Hepatocyte (in vitro differentiated cells): ENCODE measurements around the gene PRXL2B. TPM values are rescaled to one million over a fixed set of nuclear protein-coding genes. Genes with fewer than 3 reads are reported as not detected.

Source experiments
- DNase-seq: peaks from one replicate; pipeline ENCODE4 v3.0.0-alpha.2; 2016; ENCODE audit warnings: low spot score
- H2AFZ ChIP-seq: fragments of 200-600 bp; sonication (generic); 2 replicates; pipeline ENCODE4 v1.6.0; 2016; ENCODE audit warnings: antibody characterized with exemption, mild to moderate bottlenecking
- H3K27ac ChIP-seq: fragments of 200-600 bp; sonication (generic); 2 replicates; pipeline ENCODE4 v1.5.1; 2016; ENCODE audit warnings: mild to moderate bottlenecking
- H3K27me3 ChIP-seq: fragments of 200-600 bp; sonication (generic); 2 replicates; pipeline ENCODE4 v1.6.1; 2016
- H3K36me3 ChIP-seq: fragments of 200-600 bp; sonication (generic); replicated peaks from 2 replicates; pipeline ENCODE4 v1.5.1; 2016; ENCODE audit warnings: low read depth; ENCODE audit not compliant: insufficient read depth
- H3K4me1 ChIP-seq: fragments of 200-600 bp; sonication (generic); 2 replicates; pipeline ENCODE4 v1.5.1; 2016; ENCODE audit warnings: mild to moderate bottlenecking, moderate library complexity; ENCODE audit not compliant: insufficient read depth
- H3K4me2 ChIP-seq: fragments of 200-600 bp; sonication (generic); 2 replicates; pipeline ENCODE4 v1.6.0; 2016
- H3K4me3 ChIP-seq: fragments of 200-600 bp; sonication (generic); 2 replicates; pipeline ENCODE4 v1.5.1; 2016; ENCODE audit warnings: mild to moderate bottlenecking
- H3K79me2 ChIP-seq: fragments of 200-600 bp; sonication (generic); 2 replicates; pipeline ENCODE4 v1.6.0; 2017; ENCODE audit warnings: mild to moderate bottlenecking
- H3K9me2 ChIP-seq: fragments of 200-600 bp; sonication (generic); replicated peaks from 2 replicates; pipeline ENCODE4 v1.6.0; 2017; ENCODE audit warnings: mild to moderate bottlenecking; ENCODE audit not compliant: insufficient read depth
- H3K9me3 ChIP-seq: fragments of 200-600 bp; sonication (generic); 2 replicates; pipeline ENCODE4 v1.5.1; 2016; ENCODE audit warnings: low read depth, mild to moderate bottlenecking
- H4K20me1 ChIP-seq: fragments of 200-600 bp; sonication (generic); 2 replicates; pipeline ENCODE4 v1.6.0; 2016; ENCODE audit warnings: mild to moderate bottlenecking; ENCODE audit not compliant: insufficient read depth, poor library complexity, severe bottlenecking
- CTCF ChIP-seq: fragments of 200-600 bp; sonication (generic); IDR thresholded peaks from 2 replicates; pipeline ENCODE4 v1.5.1; 2016; ENCODE audit warnings: antibody characterized with exemption, mild to moderate bottlenecking; ENCODE audit not compliant: poor library complexity
- EZH2 ChIP-seq: fragments of 200-600 bp; sonication (generic); IDR thresholded peaks from 2 replicates; pipeline ENCODE4 v1.6.1; 2016; ENCODE audit warnings: antibody characterized with exemption, mild to moderate bottlenecking, borderline replicate concordance
- EZH2phosphoT487 ChIP-seq: fragments of 200-600 bp; sonication (generic); IDR thresholded peaks from one replicate; pipeline ENCODE4 v1.6.1; 2018; ENCODE audit warnings: antibody characterized with exemption, mild to moderate bottlenecking, low read depth, moderate library complexity; ENCODE audit not compliant: unreplicated experiment, severe bottlenecking
- WGBS: methylation state at CpG from one replicate; pipeline ENCODE4 v1.1.6; 2016; ENCODE audit warnings: low lambda C conversion rate; ENCODE audit errors: missing lambda C conversion rate; 5-methylcytosine and 5-hydroxymethylcytosine counted together
- polyA plus RNA-seq: library from polyadenylated mRNA; unstranded; fragments of >200 nt; fragmentation: Nextera tagmentation; extraction: Ambion mirVana; gene quantifications from 2 replicates; pipeline ENCODE4 v1.2.1, GENCODE V29; 2016
- total RNA-seq: library from RNA; depleted of rRNA; stranded (reverse); fragments of >200 nt; gene quantifications from 2 replicates; pipeline ENCODE4 v1.2.3, GENCODE V29; 2014

The PRXL2B gene
- total and polyA plus RNA-seq, 2 experiments from 2014 or later, result 36.7 to 41.4 TPM

GRCh38 chr1:2591581-2592261 is 5.1 kb downstream of the PRXL2B start:
- no peaks in the 10 kb centered on the region for H4K20me1 ChIP-seq
- no peak overlapping the region for H2AFZ ChIP-seq
- WGBS, result 100% methylated on average over 4 of the region's 12 CpGs
- no peaks in the 10 kb centered on the region for H3K4me1 ChIP-seq
- no peaks in the 10 kb centered on the region for H3K9me3 ChIP-seq
- DNase-seq, result no peak
- H3K9me2 ChIP-seq, result no peaks in the 10 kb centered on the region
- peaks cover 10% of the 10 kb centered on the region for H3K79me2 ChIP-seq
- H3K27ac ChIP-seq, result no peak overlapping the region
- no peak overlapping the region for H3K4me2 ChIP-seq
- no peaks in the 10 kb centered on the region for H3K36me3 ChIP-seq
- no peak for TF ChIP-seq EZH2
- TF ChIP-seq CTCF, result no peak
- no peak for TF ChIP-seq EZH2phosphoT487
- no peak overlapping the region for H3K4me3 ChIP-seq
- no peaks in the 10 kb centered on the region for H3K27me3 ChIP-seq

DNA sequence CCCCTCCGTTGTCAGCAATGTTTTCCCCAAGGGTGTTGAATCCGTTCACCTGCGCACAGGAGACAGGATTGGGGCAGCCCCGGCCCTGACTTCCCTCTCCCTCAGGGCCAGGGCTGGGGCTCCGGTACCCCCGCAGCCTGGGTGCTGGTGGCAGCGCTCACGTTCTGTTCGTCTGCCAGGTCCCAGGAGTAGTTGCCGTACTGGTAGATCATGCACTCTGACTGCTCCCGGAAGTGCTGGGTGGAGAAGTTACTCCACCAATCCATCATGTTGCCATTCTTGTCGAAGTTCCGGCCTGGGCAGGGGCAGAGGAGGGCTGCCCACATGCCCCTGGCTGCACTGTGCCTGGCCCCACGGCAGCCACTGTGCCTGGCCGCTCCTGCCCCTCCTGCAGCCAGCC is 6.1 kb downstream of the PRXL2B start:
- Histone ChIP-seq H3K36me3 (no peaks in the 10 kb centered on the region), H3K4me1 (no peaks in the 10 kb centered on the region), H3K27me3 (no peaks in the 10 kb centered on the region), H3K4me3 (no peak overlapping the region), H3K9me2 (no peaks in the 10 kb centered on the region), H4K20me1 (no peaks in the 10 kb centered on the region), H3K27ac (no peak overlapping the region), H3K9me3 (no peaks in the 10 kb centered on the region), H3K79me2 (peaks cover 4% of the 10 kb centered on the region), H3K4me2 (no peak overlapping the region), H2AFZ (no peak overlapping the region)
- WGBS, result 85% methylated on average over 15 of the region's 15 CpGs
- DNase-seq, result no peak
- no peak for TF ChIP-seq CTCF
- no peak for TF ChIP-seq EZH2
- no peak for TF ChIP-seq EZH2phosphoT487

DNA sequence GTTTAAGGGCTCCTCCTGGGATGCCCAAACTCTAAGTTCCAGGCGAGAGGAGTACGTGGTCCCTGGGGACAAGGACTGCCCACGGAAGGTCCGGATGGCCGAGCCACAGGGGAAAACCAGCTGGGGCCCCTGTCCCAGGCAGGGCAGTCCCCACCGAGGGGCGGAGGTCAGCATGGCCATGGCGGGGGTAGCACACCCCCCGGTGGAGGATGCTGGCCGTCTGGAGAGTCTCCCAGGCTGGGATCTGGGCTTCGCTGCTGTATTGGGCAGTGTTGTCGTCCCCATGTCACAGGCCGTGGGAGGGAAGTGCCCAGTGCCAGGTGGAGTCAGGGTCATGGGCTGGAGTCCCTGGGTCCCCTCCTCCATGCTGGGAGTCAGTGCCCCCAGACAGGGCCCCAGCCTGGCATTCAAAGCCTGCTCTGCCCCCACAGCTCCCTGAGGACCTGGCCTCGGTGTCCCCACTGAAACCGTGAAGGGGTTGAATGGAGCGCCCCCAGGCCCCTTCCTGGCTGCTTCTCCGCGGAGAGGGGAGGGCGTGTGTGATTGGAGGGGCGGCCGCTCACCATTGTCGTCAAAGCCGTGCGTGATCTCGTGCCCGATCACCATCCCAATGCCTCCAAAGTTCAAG is 6.8 kb downstream of the PRXL2B start:
- no peaks in the 10 kb centered on the region for H3K27me3 ChIP-seq
- H4K20me1 ChIP-seq, result no peaks in the 10 kb centered on the region
- H3K27ac ChIP-seq, result no peak overlapping the region
- no peaks in the 10 kb centered on the region for H3K9me3 ChIP-seq
- WGBS, result 80% methylated on average over 26 of the region's 26 CpGs
- H2AFZ ChIP-seq, result no peak overlapping the region
- H3K4me3 ChIP-seq, result no peak overlapping the region
- no peaks in the 10 kb centered on the region for H3K9me2 ChIP-seq
- no peaks in the 10 kb centered on the region for H3K4me1 ChIP-seq
- TF ChIP-seq EZH2, result no peak
- TF ChIP-seq EZH2phosphoT487, result no peak
- no peak for TF ChIP-seq CTCF
- H3K79me2 ChIP-seq, result no peaks in the 10 kb centered on the region
- H3K36me3 ChIP-seq, result no peaks in the 10 kb centered on the region
- no peak overlapping the region for H3K4me2 ChIP-seq
- DNase-seq, result no peak
